ENCODE measurements around the gene EHD4.

EHD4 gene

DNA sequence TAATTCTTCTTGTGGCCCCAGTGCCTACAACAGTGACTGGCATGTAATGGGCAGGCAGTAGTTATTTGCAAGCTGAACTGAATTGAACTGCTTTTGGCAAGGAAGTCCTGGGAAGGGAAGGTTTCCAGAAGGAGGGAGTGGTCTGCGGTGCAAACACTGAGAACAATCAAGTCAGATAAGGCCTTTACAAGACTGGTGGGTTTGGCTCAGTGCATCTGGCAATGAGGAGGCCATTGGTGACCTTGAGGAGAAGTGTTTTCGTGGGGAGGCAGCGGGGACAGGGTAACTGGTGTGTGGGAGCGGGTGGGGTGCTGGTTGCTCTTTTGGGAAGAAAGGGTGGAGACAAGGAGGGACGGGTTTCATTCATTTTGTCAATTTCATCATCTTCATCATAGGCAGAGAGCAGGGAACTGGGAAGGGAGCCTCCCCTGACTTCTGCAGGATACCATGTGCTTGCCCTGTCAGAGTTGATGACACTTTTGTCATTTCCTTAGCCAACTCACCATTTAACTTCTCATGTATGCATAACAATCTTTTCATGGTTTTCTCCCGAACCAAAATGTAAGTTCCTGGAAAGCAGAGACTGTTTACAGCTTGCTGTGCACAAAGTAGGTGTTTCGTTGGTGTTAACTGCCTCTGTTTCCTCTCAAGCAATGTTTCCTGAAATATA is 8.4 kb upstream of the EHD4 start:
- DNase-seq (ENCODE audit: low read depth) = no peak
- TF ChIP-seq CTCF (conservative IDR thresholded peaks at IDR 0.05; ENCODE audit: low read depth, low read length) = no peak

GRCh38 chr15:41979493-41980266 is 7.3 kb upstream of the EHD4 start:
- no peak overlapping the region for H3K4me3 ChIP-seq (ENCODE audit: low read length)
- no peak for DNase-seq (ENCODE audit: low read depth)
- no peak for TF ChIP-seq CTCF (conservative IDR thresholded peaks at IDR 0.05; ENCODE audit: low read depth, low read length)

More for the DNA sequence above, 8.4 kb upstream of the EHD4 start:
- no peak overlapping the region for H3K4me3 ChIP-seq (ENCODE audit: low read length)

GRCh38 chr15:41978534-41978933 is 6.2 kb upstream of the EHD4 start:
- H3K4me3 ChIP-seq (ENCODE audit: low read length) = no peak overlapping the region
- no peak for TF ChIP-seq CTCF (conservative IDR thresholded peaks at IDR 0.05; ENCODE audit: low read depth, low read length)
- no peak for DNase-seq (ENCODE audit: low read depth)

DNA sequence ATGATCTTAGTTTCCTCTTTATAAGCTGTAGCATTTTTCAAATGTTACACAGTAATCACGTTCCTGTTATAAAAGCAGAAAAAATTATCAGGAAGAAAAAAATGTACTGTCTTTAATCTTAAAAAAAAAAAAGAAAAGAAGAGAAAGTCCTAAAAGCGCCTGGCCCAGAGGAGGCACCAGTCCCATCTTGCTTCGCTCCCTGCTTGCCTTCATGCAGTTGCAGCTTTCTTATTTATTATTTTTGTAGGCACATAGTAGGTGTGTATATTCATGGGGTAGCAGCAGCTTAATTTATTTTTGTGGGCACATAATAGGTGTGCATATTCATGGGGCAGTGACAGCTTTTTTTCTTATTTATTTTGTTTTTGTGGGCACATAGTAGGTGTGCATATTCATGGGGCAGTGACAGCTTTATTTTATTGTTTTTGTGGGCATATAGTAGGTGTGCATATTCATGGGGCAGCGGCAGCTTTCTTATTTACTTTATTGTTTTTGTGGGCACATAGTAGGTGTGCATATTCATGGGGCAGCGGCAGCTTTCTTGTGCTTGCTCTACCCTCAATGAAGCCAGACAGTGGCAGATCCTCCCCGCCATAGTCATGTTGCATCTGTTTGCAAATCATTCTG is 5.5 kb upstream of the EHD4 start:
- H3K4me3 ChIP-seq (ENCODE audit: low read length) = no peak overlapping the region
- DNase-seq (ENCODE audit: low read depth) = no peak
- TF ChIP-seq CTCF (conservative IDR thresholded peaks at IDR 0.05; ENCODE audit: low read depth, low read length) = no peak

GRCh38 chr15:41975669-41976068 is 3.3 kb upstream of the EHD4 start:
- no peak overlapping the region for H3K4me3 ChIP-seq (ENCODE audit: low read length)
- no peak for TF ChIP-seq CTCF (conservative IDR thresholded peaks at IDR 0.05; ENCODE audit: low read depth, low read length)
- DNase-seq (ENCODE audit: low read depth) = no peak

DNA sequence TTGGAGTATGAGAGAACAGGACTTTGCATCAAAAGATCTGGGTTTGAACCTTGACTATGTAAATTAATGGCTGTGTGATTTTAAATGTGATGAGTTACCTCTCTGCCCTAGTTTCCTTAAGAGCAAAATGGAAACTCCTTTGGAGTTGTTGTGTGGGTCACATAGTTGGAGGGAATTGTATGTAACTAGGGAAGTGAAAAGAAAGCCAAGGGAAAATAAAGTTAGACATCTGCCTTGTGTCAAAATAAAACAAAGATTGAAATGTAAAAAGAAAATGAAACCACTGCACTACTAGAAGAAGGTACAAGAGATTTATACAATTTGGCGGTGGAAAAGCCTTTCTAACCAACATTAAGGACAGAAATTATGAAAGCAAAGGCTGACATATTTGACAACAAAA is 1.7 kb upstream of the EHD4 start:
- TF ChIP-seq CTCF (conservative IDR thresholded peaks at IDR 0.05; ENCODE audit: low read depth, low read length) = no peak
- no peak overlapping the region for H3K4me3 ChIP-seq (ENCODE audit: low read length)
- DNase-seq (ENCODE audit: low read depth) = no peak
